ELF-1 (cell line): ENCODE measurements around the gene OR1C1.
"Not testable (repeated sequence)": the region's sequence is repeated elsewhere in the genome, so short reads cannot be mapped to it uniquely, and the experiment has no call there.

Source experiments
- DNase-seq: peaks from one replicate; pipeline ENCODE4 v3.0.0-alpha.2; 2016; ENCODE audit warnings: low read depth, low spot score

The OR1C1 gene, protein sequence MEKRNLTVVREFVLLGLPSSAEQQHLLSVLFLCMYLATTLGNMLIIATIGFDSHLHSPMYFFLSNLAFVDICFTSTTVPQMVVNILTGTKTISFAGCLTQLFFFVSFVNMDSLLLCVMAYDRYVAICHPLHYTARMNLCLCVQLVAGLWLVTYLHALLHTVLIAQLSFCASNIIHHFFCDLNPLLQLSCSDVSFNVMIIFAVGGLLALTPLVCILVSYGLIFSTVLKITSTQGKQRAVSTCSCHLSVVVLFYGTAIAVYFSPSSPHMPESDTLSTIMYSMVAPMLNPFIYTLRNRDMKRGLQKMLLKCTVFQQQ

GRCh38 chr1:247760456-247760855 is at the start of gene OR1C1:
Gene OR1C1, minus strand, starts transcription at chr1:247760556. Its CDS starts 2,150 bp downstream, at chr1:247758406.
- DNase-seq = no peak

GRCh38 chr1:247797518-247797917 is 37.2 kb upstream of the OR1C1 start:
- no peak for DNase-seq

DNA sequence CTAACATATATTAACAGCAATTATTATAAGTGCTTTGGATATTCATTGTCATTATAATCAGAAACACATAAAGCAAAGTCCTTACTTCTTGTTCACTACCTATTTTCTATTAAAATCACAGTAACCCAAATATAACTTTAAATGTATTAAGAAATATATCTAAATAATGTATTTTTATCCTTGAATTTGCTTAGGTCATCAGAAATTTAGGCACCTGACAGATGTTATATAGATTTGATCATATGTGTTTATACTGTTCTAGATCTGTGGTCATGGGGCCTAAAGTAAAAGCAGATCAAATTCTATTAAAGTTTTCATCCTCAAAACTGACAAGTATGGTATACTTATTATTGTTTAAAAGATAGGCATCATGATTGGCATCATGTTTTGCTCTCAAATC is 9.2 kb upstream of the OR1C1 start:
- DNase-seq = no peak

GRCh38 chr1:247754311-247754710 is 6.0 kb downstream of the OR1C1 start:
- DNase-seq = not testable (repeated sequence)

GRCh38 chr1:247749870-247750269 is 10.5 kb downstream of the OR1C1 start:
- DNase-seq = no peak

DNA sequence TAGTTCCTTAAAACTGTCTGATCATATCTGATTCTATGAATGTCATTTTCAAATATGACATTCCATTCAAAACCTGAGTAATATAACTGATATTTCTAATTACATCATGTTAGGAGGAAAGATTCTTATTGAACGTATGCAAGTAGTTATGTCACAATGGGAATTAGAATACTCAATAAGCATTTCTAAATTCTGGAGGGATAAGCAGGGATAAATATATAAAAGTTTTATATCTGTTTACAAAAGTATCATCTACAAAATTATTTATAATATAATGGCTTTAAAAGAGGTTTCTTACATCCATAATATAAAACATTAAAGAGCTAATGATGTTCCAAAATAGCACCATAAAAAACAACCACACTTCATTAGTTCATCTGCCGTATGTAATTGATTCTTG is 12.3 kb downstream of the OR1C1 start, which contains the start of gene OR14A2:
OR14A2 (minus strand) TSS at position 101 of the 400 bp plus-strand sequence.
- DNase-seq = no peak

DNA sequence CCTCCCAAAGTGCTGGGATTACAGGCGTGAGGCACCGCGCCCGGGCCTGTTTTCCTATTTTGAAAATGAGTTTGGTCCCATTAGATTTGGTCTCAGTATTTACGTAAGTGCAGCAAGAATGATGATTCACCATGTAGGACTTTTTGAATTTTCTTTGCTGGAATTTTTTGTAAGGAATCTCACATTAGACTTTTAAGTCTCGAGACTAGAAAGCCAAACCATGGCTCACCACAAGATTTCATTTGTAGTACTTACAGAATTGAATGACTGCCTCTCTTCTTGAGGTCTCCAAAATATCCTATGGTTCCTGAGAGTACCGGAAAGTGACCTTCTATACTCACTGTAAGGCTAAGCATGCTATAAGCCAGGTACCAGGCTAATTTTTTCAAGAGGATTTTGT is 12.7 kb downstream of the OR1C1 start:
- DNase-seq = no peak

- no peak for DNase-seq
Measured at GRCh38 chr1:247746391-247746935, 13.9 kb downstream of the OR1C1 start.

DNA sequence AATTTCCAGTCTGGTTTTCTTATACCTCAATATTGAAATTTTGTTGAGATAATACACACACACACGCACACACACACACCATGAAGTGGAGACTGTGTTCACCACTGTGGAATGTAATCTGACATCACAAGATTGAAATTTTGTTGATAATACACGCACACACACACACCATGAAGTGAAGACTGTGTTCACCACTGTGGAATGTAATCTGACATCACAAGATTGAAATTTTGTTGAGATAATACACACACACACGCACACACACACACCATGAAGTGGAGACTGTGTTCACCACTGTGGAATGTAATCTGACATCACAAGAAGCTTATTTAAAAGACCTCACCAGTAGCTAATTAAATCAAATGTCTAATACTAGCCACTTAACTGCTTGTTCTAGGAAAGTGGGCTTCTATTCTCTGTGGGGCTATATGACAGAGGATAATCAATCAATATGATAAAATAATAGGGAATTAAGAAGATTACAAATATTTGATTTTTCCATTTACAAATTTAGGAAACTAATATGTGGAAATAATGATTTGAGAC is 18.1 kb downstream of the OR1C1 start:
- DNase-seq = not testable (repeated sequence)

GRCh38 chr1:247741756-247742155 is 18.6 kb downstream of the OR1C1 start:
- no peak for DNase-seq

DNA sequence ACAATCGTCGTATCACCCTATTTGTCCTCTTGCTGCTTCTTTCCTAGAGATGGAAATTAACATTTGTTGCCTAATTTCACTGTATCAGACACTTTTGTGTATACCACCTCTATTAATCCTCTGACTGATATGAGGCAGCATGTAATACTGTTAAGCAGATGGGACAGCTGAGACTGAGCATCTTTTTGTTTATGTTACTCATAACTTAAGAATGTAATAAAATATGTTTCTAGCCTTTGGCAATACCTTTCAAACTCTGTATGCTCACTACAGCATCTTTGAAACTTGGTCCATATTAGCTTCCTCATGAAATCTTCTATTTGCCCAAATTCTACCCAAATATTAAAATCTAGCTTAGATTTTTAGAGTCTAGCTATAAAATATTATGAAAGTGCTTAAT is 19.6 kb downstream of the OR1C1 start:
- no peak for DNase-seq

- DNase-seq = no peak
Measured at GRCh38 chr1:247738315-247738714, 22.0 kb downstream of the OR1C1 start, which contains the start of gene OR14K1. Gene OR14K1, plus strand, starts transcription at chr1:247738615. Its CDS starts 0 bp downstream, at chr1:247738615.

GRCh38 chr1:247721222-247721621 is 39.1 kb downstream of the OR1C1 start:
- DNase-seq = no peak

DNA sequence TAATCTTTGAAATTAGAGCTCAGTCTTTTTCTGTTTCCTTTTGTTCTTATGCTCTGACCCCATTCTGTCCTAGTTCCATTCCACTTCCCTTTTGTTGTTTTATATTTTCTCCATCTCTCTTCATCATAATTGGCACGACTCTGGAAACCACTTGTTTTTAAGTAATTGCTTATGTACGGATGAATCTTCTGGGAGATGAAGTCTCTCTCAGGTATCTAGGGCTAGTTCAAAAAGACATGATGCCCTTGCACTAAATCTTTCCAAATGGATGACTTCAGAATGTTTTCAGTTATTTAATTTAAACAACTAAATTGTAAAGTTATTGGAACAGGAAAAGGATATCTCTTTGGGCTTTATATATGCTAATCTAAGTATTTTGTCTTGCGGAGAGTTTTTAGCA is 43.8 kb downstream of the OR1C1 start, which contains the start of gene OR6F1:
OR6F1 (minus strand) TSS at position 101 of the 400 bp plus-strand sequence. CDS start 3,891 bp downstream, outside the sequence.
- no peak for DNase-seq

GRCh38 chr1:247713753-247714152 is 46.6 kb downstream of the OR1C1 start:
- no peak for DNase-seq

DNA sequence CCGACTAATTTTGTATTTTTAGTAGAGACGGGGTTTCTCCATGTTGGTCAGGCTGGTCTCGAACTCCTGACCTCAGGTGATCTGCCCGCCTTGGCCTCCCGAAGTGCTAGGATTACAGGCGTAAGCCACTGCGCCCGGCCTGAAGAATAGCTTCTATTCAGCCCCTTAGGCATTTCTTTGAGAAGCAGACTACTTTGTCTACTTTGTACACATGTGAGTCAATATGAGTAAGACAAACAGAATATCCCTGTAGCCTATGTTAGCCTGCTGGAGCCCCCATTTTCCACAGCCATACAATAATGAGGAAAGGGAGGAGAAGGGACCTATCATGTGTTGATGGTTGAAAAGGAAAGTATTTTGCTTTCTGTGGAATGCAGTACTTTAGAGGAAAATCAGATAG is 49.7 kb downstream of the OR1C1 start:
- DNase-seq = not testable (repeated sequence)
